HepG2 (cell line): Measurements from ENCODE around the gene IRF2. TPM values are rescaled to one million over a fixed set of nuclear protein-coding genes. Genes with fewer than 3 reads are reported as not detected.

Experiments used
- ATAC-seq: fragments of 200-7000 bp; cut with Tn5 transposase; 3 replicates; pipeline ENCODE4 v1.9.1; 2020; ENCODE audit warnings: mild to moderate bottlenecking, moderate library complexity
- BruUV-seq: library from RNA; stranded (reverse); fragments of 400-500 nt; replicated peaks from 2 replicates; lab custom pipeline; 2021; lab: Mats Ljungman, UMichigan
- CTCF ChIA-PET: fragments of 300-600 bp; formaldehyde crosslinking; extraction: SDS; loops from one replicate; lab custom pipeline; 2021; ENCODE audit warnings: low total read pairs, inconsistent platforms, low intra/inter-chr PET ratio; lab: Yijun Ruan, JAX
- POLR2A ChIA-PET: fragments of 350-600 bp; sonication (Branson Sonifier 250); formaldehyde crosslinking; loops from one replicate; lab custom pipeline; 2020; ENCODE audit warnings: antibody characterized with exemption, inconsistent platforms; lab: Yijun Ruan, JAX
- DNase-seq: peaks from one replicate; pipeline ENCODE4 v3.0.0-alpha.2; 2015; ENCODE audit warnings: low spot score
- FAIRE-seq: peaks from 3 replicates; lab custom pipeline; 2011; peaks lifted over from hg19 to GRCh38; lab: Jason Lieb, UNC
- H2AFZ ChIP-seq: one replicate; pipeline ENCODE4 v1.6.1; 2011; ENCODE audit warnings: low read length, inconsistent platforms
- H3K27ac ChIP-seq: fragments of 300-600 bp; 3 replicates; pipeline ENCODE4 v1.8.0; 2011; ENCODE audit warnings: mixed run types, mild to moderate bottlenecking, mixed read lengths, low read length, inconsistent platforms; ENCODE audit not compliant: insufficient read depth; ENCODE audit errors: extremely low read length
- H3K27me3 ChIP-seq, 2 experiments: fragments of 200-600 bp in 1 of 2; 2 replicates in 1 of 2; 3 replicates in 1 of 2; pipeline versions ENCODE4 v1.6.0 to v1.8.0; 2011; ENCODE audit warnings: low read length in 2 of 2, mild to moderate bottlenecking in 2 of 2, moderate library complexity in 2 of 2, inconsistent platforms in 1 of 2; ENCODE audit not compliant: insufficient read depth in 2 of 2, control insufficient read depth in 1 of 2
- H3K36me3 ChIP-seq, 2 experiments: fragments of 200-600 bp in 1 of 2; replicated peaks in 1 of 2; 2 replicates in 1 of 2; 3 replicates in 1 of 2; pipeline versions ENCODE4 v1.5.1 to v1.8.0; 2011; ENCODE audit warnings: low read length in 2 of 2, inconsistent platforms in 1 of 2; ENCODE audit not compliant: insufficient read depth in 2 of 2, control insufficient read depth in 1 of 2
- H3K4me1 ChIP-seq: 2 replicates; pipeline ENCODE4 v1.5.1; 2012; ENCODE audit warnings: low read length, inconsistent platforms; ENCODE audit not compliant: insufficient read depth
- H3K4me2 ChIP-seq: 2 replicates; pipeline ENCODE4 v1.6.0; 2011; ENCODE audit warnings: low read depth, low read length, inconsistent platforms
- H3K4me3 ChIP-seq, 3 experiments: fragments of 200-600 bp in 1 of 3; sonication (generic), shearing (Covaris generic) in 1 of 3; replicated peaks in 1 of 3; 2 replicates each; pipeline ENCODE4 v1.5.1; 2011 to 2016; ENCODE audit warnings: low read length in 3 of 3, inconsistent platforms in 2 of 3, low read depth in 2 of 3, mild to moderate bottlenecking in 2 of 3, control low read depth in 1 of 3, mixed read lengths in 1 of 3; ENCODE audit not compliant: insufficient read depth in 1 of 3
- H3K79me2 ChIP-seq: one replicate; pipeline ENCODE4 v1.6.1; 2011; ENCODE audit warnings: low read length, inconsistent platforms; ENCODE audit not compliant: insufficient read depth
- H3K9ac ChIP-seq: 2 replicates; pipeline ENCODE4 v1.6.0; 2011; ENCODE audit warnings: mild to moderate bottlenecking, low read depth, low read length, inconsistent platforms; ENCODE audit not compliant: insufficient read depth
- H3K9me3 ChIP-seq: 2 replicates; pipeline ENCODE4 v1.5.1; 2012; ENCODE audit warnings: mild to moderate bottlenecking, low read length
- H4K20me1 ChIP-seq: 2 replicates; pipeline ENCODE4 v1.6.0; 2011; ENCODE audit warnings: inconsistent platforms, mild to moderate bottlenecking, low read length, moderate library complexity; ENCODE audit not compliant: insufficient read depth
- FOXJ3 ChIP-seq: sonication (generic); formaldehyde crosslinking; IDR thresholded peaks from 2 replicates; pipeline ENCODE4 v1.4.0; 2020; ENCODE audit warnings: missing genetic modification reagents, mild to moderate bottlenecking, borderline replicate concordance
- MAFG ChIP-seq: sonication (generic); formaldehyde crosslinking; IDR thresholded peaks from 2 replicates; pipeline ENCODE4 v1.5.1; 2020; ENCODE audit warnings: mild to moderate bottlenecking, missing genetic modification reagents
- NFE2 ChIP-seq: sonication (generic); formaldehyde crosslinking; IDR thresholded peaks from 2 replicates; pipeline ENCODE4 v1.4.0; 2020; ENCODE audit warnings: missing genetic modification reagents
- RFX1 ChIP-seq: fragments of 450-650 bp; IDR thresholded peaks from 2 replicates; pipeline ENCODE4 v1.6.1; 2017
- TBL1XR1 ChIP-seq: fragments of 150-350 bp; IDR thresholded peaks from 2 replicates; pipeline ENCODE4 v1.6.1; 2014; ENCODE audit warnings: borderline replicate concordance, low read length; ENCODE audit not compliant: partially characterized antibody
- WGBS: methylation state at CpG from one replicate; pipeline ENCODE4 v1.1.6; 2017; ENCODE audit warnings: low lambda C conversion rate; 5-methylcytosine and 5-hydroxymethylcytosine counted together
- in situ Hi-C: cut with HindIII; loops from 2 replicates; pipeline ENCODE4 v1.10.0; 2017; ENCODE audit warnings: low pct_unique_long_range_greater_than_20kb; ENCODE audit not compliant: extremely low pct_ligation_motif_present
- intact Hi-C: fragments of 100-400 bp; cut with micrococcal nuclease; formaldehyde crosslinking; loops from one replicate; pipeline ENCODE4 v1.10.0; 2022; ENCODE audit not compliant: unreplicated experiment
- polyA plus RNA-seq, 8 experiments: library from polyadenylated mRNA; depleted of rRNA in 3 of 8; stranded (reverse) in 7 of 8; unstranded in 1 of 8; fragments of >200 nt; fragmentation: Illumina TruSeq in 4 of 8; extraction: Trizol in 4 of 8; gene quantifications; 2 replicates each; pipeline versions ENCODE4 v1.2.1 to v1.2.3, GENCODE V29; 2011 to 2016; ENCODE audit warnings: low read depth in 4 of 8, missing spikeins in 1 of 8, mixed read lengths in 1 of 8; ENCODE audit not compliant: insufficient read depth in 1 of 8
- total RNA-seq, 5 experiments: library from RNA; depleted of rRNA; stranded (reverse); fragments of >200 nt; fragmentation: Illumina TruSeq; extraction: Trizol; gene quantifications; 2 replicates each; pipeline ENCODE4 v1.2.3, GENCODE V29; 2016; ENCODE audit warnings: low read depth in 1 of 5
- TF ChIP-seq, protein P1 (sequence below): IDR thresholded peaks from 2 replicates; pipeline ENCODE4 v1.6.1; 2016; ENCODE audit warnings: missing biosample characterization, missing genetic modification reagents, low read depth

IRF2 gene
- total and polyA plus RNA-seq, 2 of the 13 experiments (the other 11 are each of a cell fraction or from before 2014, with no cell fraction given), result 15.5 to 28.8 TPM

GRCh38 chr4:184342167-184342856, 132.0 kb downstream of the IRF2 start:
- CTCF ChIA-PET, result no interaction called here

More at GRCh38 chr4:184342167-184342856, 132.0 kb downstream of the IRF2 start:
- no peak overlapping the region for H3K4me3 ChIP-seq
- intact Hi-C loops (no loop called here), in situ Hi-C loops (no loop called here)
- POLR2A ChIA-PET, result no interaction called here
- H3K9ac ChIP-seq, result no peak overlapping the region
- H3K27ac ChIP-seq, result no peak overlapping the region
- H3K4me1 ChIP-seq, result peaks cover 49% of the 10 kb centered on the region
- no peaks in the 10 kb centered on the region for H3K79me2 ChIP-seq
- no peaks in the 10 kb centered on the region for H3K36me3 ChIP-seq
- no peak for ATAC-seq
- peaks cover 17% of the 10 kb centered on the region for H3K9me3 ChIP-seq
- no peak for FAIRE-seq
- H2AFZ ChIP-seq, result no peak overlapping the region
- H3K27me3 ChIP-seq, result no peaks in the 10 kb centered on the region
- no peak for DNase-seq
- BruUV-seq, result no TSS peak
- no peaks in the 10 kb centered on the region for H4K20me1 ChIP-seq
- 79% methylated on average over 6 of the region's 6 CpGs for WGBS
- H3K4me2 ChIP-seq, result no peak overlapping the region
- TF ChIP-seq NFE2 (CRISPR knock-in tag) (no peak), TBL1XR1 (no peak), RFX1 (no peak), FOXJ3 (CRISPR knock-in tag) (no peak), MAFG (CRISPR knock-in tag) (no peak)
- TF ChIP-seq, protein P1, sequence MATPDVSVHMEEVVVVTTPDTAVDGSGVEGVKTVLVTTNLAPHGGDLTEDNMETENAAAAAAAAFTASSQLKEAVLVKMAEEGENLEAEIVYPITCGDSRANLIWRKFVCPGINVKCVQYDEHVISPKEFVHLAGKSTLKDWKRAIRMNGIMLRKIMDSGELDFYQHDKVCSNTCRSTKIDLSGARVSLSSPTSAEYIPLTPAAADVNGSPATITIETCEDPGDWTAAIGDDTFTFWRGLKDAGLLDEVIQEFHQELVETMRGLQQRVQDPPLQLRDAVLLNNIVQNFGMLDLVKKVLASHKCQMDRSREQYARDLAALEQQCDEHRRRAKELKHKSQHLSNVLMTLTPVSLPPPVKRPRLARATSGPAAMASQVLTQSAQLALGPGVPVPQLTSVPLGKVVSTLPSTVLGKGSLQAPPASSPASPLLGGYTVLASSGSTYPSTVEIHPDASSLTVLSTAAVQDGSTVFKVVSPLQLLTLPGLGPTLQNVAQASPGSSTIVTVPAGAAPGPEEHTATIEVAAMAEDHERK (CRISPR knock-in tag), result no peak
